HFFc6 (cell line): ENCODE measurements around the gene RUNX1. TPM values are rescaled to one million over a fixed set of nuclear protein-coding genes. Genes with fewer than 3 reads are reported as not detected.

Source experiments
- DNase-seq: peaks from one replicate; pipeline ENCODE4 v3.0.0-alpha.2; 2018
- H3K27ac Mint-ChIP-seq: 2 replicates; pipeline ENCODE4 v1.8.0; 2020; ENCODE audit warnings: mild to moderate bottlenecking, mixed read lengths
- H3K27me3 Mint-ChIP-seq: 2 replicates; pipeline ENCODE4 v1.8.0; 2021; ENCODE audit warnings: mild to moderate bottlenecking, moderate library complexity, mixed read lengths; ENCODE audit not compliant: insufficient read depth
- H3K36me3 Mint-ChIP-seq: 2 replicates; pipeline ENCODE4 v1.8.0; 2021; ENCODE audit warnings: low read depth, mixed read lengths
- H3K4me1 Mint-ChIP-seq: 2 replicates; pipeline ENCODE4 v1.8.0; 2020; ENCODE audit warnings: low read depth, mixed read lengths
- H3K4me3 Mint-ChIP-seq: 2 replicates; pipeline ENCODE4 v1.8.0; 2020; ENCODE audit warnings: mild to moderate bottlenecking, moderate library complexity, mixed read lengths
- H3K9me3 Mint-ChIP-seq: 2 replicates; pipeline ENCODE4 v1.8.0; 2020; ENCODE audit warnings: mild to moderate bottlenecking, mixed read lengths
- CTCF ChIP-seq: fragments of 200-600 bp; sonication (generic); IDR thresholded peaks from 2 replicates; pipeline ENCODE4 v1.5.0; 2021; ENCODE audit warnings: antibody characterized with exemption, mild to moderate bottlenecking
- total RNA-seq, 6 experiments: library from RNA; stranded (reverse); fragmentation: NEBNext Ultra II Directional; extraction: Animal tissue kit (Norgen Biotek cat#: 25700); gene quantifications; 2 replicates in 1 of 6; 3 replicates in 5 of 6; pipeline ENCODE4 v1.2.3, GENCODE V29; 2021

The RUNX1 gene
- total RNA-seq, 6 experiments from 2014 or later, result 57.4 to 78.9 (median 61.3) TPM

DNA sequence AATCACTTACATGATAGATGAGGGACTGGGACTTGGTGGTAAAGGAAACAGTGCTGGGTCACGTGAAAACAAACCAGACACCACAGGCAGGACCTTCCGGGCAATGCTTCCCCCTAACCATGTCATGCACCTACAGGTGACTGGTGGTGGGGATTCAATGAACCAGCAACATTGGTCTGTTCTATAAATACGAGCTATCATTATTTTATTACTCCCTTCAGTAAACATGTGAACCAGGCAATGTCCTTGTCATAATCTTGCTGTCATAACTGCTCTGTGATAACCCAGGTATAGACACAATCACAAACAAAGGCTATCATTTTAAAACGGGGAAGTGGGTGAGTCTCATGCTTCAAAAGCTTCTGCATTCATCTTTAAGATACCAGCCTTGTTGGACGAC lies 226.9 kb downstream of the RUNX1 start:
- DNase-seq, result no peak
- peaks cover 8% of the 10 kb centered on the region for H3K27me3 Mint-ChIP-seq
- H3K36me3 Mint-ChIP-seq, result peaks cover 81% of the 10 kb centered on the region
- no peaks in the 10 kb centered on the region for H3K9me3 Mint-ChIP-seq
- H3K4me3 Mint-ChIP-seq, result no peak overlapping the region
- H3K27ac Mint-ChIP-seq, result peak overlapping the region; percentile 6; the same call in 1 of the 2 replicates
- peaks cover 80% of the 10 kb centered on the region for H3K4me1 Mint-ChIP-seq
- TF ChIP-seq CTCF, result no peak

DNA sequence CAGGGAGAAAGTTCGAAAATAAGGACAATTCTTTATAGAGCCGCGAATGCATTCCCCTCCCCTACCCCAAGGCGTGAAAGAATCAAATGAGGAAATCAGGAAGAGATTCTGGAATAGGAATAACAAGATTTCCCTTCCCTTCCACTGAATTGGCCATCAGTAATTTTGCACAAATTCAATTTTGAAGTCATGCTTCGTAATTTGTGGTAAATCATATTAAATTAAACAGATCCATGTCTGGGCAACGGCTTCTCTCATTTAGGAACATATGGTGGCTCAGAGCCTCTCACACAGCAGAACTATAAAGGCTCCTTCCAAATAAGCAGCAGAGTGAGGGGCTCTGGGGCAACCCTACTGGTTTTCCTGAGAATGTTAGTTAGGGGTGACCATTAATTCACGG lies 227.4 kb downstream of the RUNX1 start:
- H3K4me1 Mint-ChIP-seq, result peaks cover 80% of the 10 kb centered on the region
- DNase-seq, result no peak
- no peak overlapping the region for H3K4me3 Mint-ChIP-seq
- TF ChIP-seq CTCF, result no peak
- peaks cover 6% of the 10 kb centered on the region for H3K27me3 Mint-ChIP-seq
- no peaks in the 10 kb centered on the region for H3K9me3 Mint-ChIP-seq
- peaks cover 81% of the 10 kb centered on the region for H3K36me3 Mint-ChIP-seq
- peak overlapping the region; percentile 35 for H3K27ac Mint-ChIP-seq

DNA sequence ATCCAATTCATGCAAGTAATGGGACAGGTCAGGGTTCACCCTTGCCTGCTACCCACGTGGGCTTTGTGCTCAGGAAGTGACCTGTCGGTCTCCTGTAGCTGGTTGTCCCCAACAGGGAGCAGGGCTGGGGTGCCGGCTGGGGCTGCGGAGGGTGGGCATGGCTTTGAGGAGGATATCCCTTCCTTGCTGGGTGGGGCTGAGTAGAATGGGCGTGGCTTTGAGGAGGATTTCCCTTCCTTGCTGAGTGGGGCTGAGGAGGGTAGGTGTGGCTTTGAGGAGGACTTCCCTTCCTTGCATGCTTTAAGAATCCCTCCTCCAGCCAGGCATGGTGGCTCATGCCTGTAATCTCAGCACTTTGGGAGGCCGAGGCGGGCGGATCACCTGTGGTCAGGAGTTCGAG lies 229.1 kb downstream of the RUNX1 start:
- no peaks in the 10 kb centered on the region for H3K9me3 Mint-ChIP-seq
- no peak for DNase-seq
- H3K4me1 Mint-ChIP-seq, result peaks cover 84% of the 10 kb centered on the region
- no peak overlapping the region for H3K4me3 Mint-ChIP-seq
- peaks cover 84% of the 10 kb centered on the region for H3K36me3 Mint-ChIP-seq
- peaks cover 18% of the 10 kb centered on the region for H3K27me3 Mint-ChIP-seq
- no peak for TF ChIP-seq CTCF
- no peak overlapping the region; the same call in 1 of the 2 replicates for H3K27ac Mint-ChIP-seq

DNA sequence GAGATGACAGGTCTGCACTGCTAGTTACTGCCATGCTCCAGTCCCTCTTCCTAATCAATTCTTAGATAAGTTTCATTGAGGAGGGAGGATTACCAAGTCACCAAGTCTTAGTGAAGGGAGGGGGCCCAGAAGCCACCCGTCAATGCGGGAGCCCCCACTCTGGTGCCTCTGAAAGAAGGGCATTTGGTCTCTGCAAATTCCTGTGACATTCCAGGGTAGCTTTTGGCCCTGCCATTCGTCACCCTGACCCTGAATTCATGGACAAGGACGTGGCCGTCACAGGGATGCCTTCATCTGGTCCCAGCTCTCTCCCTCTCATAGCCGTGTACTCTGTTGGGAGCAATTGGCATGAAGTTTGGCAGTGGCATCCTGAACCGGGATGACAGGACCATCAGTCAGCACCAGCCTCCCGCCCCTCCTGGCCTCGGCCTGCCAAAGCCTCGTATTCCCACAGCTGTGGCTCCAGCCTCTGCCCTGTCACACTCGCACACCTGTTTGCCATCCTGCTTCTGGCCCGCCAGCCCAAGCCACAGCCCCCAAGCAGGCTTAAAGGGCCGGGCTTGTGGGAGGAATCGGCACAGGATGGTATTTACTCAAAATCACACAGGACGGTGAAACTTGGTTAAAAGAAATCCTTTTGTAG lies 229.6 kb downstream of the RUNX1 start:
- H3K4me1 Mint-ChIP-seq, result peaks cover 85% of the 10 kb centered on the region
- DNase-seq, result no peak
- no peak for TF ChIP-seq CTCF
- no peak overlapping the region for H3K4me3 Mint-ChIP-seq
- H3K9me3 Mint-ChIP-seq, result no peaks in the 10 kb centered on the region
- peaks cover 18% of the 10 kb centered on the region for H3K27me3 Mint-ChIP-seq
- H3K36me3 Mint-ChIP-seq, result peaks cover 84% of the 10 kb centered on the region
- peak overlapping the region; percentile 92; the same call in 1 of the 2 replicates for H3K27ac Mint-ChIP-seq

GRCh38 chr21:34818662-34819158 lies 230.4 kb downstream of the RUNX1 start:
- Mint-ChIP-seq H3K36me3 (peaks cover 81% of the 10 kb centered on the region), H3K4me3 (no peak overlapping the region), H3K4me1 (peaks cover 85% of the 10 kb centered on the region), H3K27ac (peak overlapping the region; percentile 92), H3K9me3 (no peaks in the 10 kb centered on the region), H3K27me3 (peaks cover 19% of the 10 kb centered on the region)
- DNase-seq, result no peak
- no peak for TF ChIP-seq CTCF
